Thyroid gland (tissue), 4 donors: Measurements from ENCODE around the gene SP4. TPM values are rescaled to one million over a fixed set of nuclear protein-coding genes. Genes with fewer than 3 reads are reported as not detected.

Source experiments
- DNase-seq, 2 donors: peaks; one replicate each; pipeline ENCODE4 v3.0.0-alpha.2; 2019
- H3K27ac ChIP-seq, 3 donors: fragments of 200-600 bp; sonication (generic); 1 replicate in 2 of 3; 2 replicates in 1 of 3; pipeline ENCODE4 v1.5.1; 2016 to 2019; ENCODE audit warnings: mild to moderate bottlenecking in 1 of 3, moderate library complexity in 1 of 3
- H3K27me3 ChIP-seq: fragments of 200-600 bp; sonication (generic); one replicate; pipeline ENCODE4 v1.5.1; 2019
- H3K36me3 ChIP-seq, 2 donors: fragments of 200-600 bp; sonication (generic); one replicate each; pipeline ENCODE4 v1.5.1; 2016 to 2019
- H3K4me1 ChIP-seq, 2 donors: fragments of 200-600 bp; sonication (generic); one replicate each; pipeline ENCODE4 v1.5.1; 2017 to 2019
- H3K4me3 ChIP-seq, 3 donors: fragments of 200-600 bp; sonication (generic); replicated peaks in 1 of 3; 1 replicate in 2 of 3; 2 replicates in 1 of 3; pipeline ENCODE4 v1.5.1; 2016; ENCODE audit warnings: mild to moderate bottlenecking in 1 of 3
- H3K9me3 ChIP-seq: fragments of 200-600 bp; sonication (generic); one replicate; pipeline ENCODE4 v1.5.1; 2017
- POLR2A ChIP-seq, 2 donors: fragments of 450-650 bp; IDR thresholded peaks; one replicate each; pipeline ENCODE4 v1.6.1; 2017; ENCODE audit warnings: antibody characterized with exemption in 2 of 2, mild to moderate bottlenecking in 2 of 2, moderate library complexity in 1 of 2
- WGBS, 2 donors: methylation state at CpG; one replicate each; pipeline ENCODE4 v1.1.5; 2017; 5-methylcytosine and 5-hydroxymethylcytosine counted together
- intact Hi-C: fragments of 100-400 bp; cut with DNase I; formaldehyde crosslinking; loops from one replicate; pipeline ENCODE4 v1.15.1; 2023
- total RNA-seq, 4 donors: library from RNA; depleted of rRNA; stranded (reverse); fragments of >200 nt; gene quantifications; one replicate each; pipeline ENCODE4 v1.2.3, GENCODE V29; 2016
- TF ChIP-seq, protein P1 (sequence below), 6 experiments: fragments of 200-600 bp in 3 of 6; fragments of 450-650 bp in 3 of 6; sonication (generic) in 3 of 6; IDR thresholded peaks; one replicate each; pipeline ENCODE4 v1.5.1; 2016 to 2019; ENCODE audit warnings: antibody characterized with exemption in 6 of 6, mild to moderate bottlenecking in 2 of 6, inconsistent platforms in 1 of 6, moderate library complexity in 1 of 6

SP4 gene
- total RNA-seq, 4 donors from 2014 or later = 16.9 to 33.8 (median 23.9) TPM

DNA sequence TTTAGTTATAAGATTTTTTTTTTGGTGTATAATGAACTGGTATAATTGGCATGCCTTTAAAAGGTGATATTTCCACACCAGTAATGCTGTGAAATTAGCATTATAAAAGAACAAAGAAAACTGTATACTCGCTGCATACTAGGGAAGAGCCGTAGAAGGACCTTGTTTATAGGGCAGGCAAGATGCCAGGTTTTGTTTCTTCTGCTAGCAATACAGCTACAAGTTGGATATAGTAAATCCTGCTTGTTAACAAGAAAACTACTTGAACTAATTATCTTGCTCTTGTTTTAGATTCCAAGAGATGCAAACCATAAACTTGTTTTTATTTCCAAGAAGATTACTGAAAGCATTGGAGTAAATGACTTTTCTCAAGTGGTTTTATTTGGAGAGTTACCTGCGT, 116.8 kb downstream of the SP4 start:
- no peaks in the 10 kb centered on the region for H3K27me3 ChIP-seq
- 40 to 59% methylated on average over 3 of the region's 3 CpGs for WGBS, 2 donors

DNA sequence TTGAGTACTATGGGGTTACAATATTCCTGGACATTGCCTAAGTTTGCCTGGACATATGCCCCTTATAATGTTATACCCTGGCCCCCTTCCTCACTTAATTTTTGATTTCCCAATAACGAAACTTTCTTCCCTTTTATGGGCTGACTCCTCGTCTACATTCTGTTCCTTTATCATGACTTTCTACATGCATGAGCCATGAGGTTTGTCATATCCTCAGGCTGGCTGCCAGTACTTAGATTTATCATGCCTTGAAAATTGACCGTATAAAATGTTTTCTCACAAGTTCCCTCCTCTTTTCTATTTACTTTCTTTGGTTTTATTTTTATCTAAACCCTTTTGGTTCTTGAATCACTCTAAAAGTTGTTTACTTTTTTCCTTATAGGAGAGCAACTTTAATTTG, 119.6 kb downstream of the SP4 start:
- TF ChIP-seq, protein P1, sequence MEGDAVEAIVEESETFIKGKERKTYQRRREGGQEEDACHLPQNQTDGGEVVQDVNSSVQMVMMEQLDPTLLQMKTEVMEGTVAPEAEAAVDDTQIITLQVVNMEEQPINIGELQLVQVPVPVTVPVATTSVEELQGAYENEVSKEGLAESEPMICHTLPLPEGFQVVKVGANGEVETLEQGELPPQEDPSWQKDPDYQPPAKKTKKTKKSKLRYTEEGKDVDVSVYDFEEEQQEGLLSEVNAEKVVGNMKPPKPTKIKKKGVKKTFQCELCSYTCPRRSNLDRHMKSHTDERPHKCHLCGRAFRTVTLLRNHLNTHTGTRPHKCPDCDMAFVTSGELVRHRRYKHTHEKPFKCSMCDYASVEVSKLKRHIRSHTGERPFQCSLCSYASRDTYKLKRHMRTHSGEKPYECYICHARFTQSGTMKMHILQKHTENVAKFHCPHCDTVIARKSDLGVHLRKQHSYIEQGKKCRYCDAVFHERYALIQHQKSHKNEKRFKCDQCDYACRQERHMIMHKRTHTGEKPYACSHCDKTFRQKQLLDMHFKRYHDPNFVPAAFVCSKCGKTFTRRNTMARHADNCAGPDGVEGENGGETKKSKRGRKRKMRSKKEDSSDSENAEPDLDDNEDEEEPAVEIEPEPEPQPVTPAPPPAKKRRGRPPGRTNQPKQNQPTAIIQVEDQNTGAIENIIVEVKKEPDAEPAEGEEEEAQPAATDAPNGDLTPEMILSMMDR (IDR thresholded peaks at IDR 0.05) = no peak
- TF ChIP-seq POLR2A (IDR thresholded peaks at IDR 0.05) = no peak

More for the DNA sequence above, 116.8 kb downstream of the SP4 start:
- H3K36me3 ChIP-seq = no peaks in the 10 kb centered on the region
- H3K9me3 ChIP-seq = no peaks in the 10 kb centered on the region
- H3K4me1 ChIP-seq = peaks cover 0 to 3% of the 10 kb centered on the region in 2 donors
- no peak for DNase-seq
- H3K4me3 ChIP-seq = no peak overlapping the region
- intact Hi-C loops = no loop called here
- H3K27ac ChIP-seq = no peak overlapping the region
- TF ChIP-seq, protein P1 (IDR thresholded peaks at IDR 0.05) = no peak
- TF ChIP-seq POLR2A (IDR thresholded peaks at IDR 0.05) = no peak

DNA sequence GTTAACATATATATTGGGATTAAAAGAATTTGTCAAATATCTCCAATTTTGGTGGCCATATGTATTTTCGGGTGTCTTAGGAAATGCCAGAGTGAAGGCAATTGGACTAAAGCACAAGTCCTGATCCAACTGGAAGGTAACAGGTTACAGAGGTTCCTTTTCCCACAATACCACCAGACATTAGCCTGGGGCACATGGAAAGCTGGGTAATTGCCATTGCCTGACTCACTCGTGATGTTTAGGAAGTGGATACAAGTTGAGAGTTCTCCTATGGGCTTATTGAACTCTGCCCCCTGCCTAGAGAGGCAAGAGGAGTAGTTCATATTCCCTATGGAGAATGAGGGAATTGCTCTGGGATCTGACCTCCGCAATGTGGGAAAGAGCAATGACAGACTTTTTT, 120.6 kb downstream of the SP4 start:
- H3K36me3 ChIP-seq = no peaks in the 10 kb centered on the region
- no peaks in the 10 kb centered on the region for H3K9me3 ChIP-seq
- intact Hi-C loops = no loop called here
- TF ChIP-seq, protein P1 (IDR thresholded peaks at IDR 0.05) = no peak
- TF ChIP-seq POLR2A (IDR thresholded peaks at IDR 0.05) = no peak
- no peak for DNase-seq
- WGBS, 2 donors = 71 to 73% methylated on average over 3 of the region's 3 CpGs
- H3K4me3 ChIP-seq = no peak overlapping the region
- H3K4me1 ChIP-seq = peaks cover 0 to 4% of the 10 kb centered on the region in 2 donors
- H3K27me3 ChIP-seq = no peaks in the 10 kb centered on the region
- H3K27ac ChIP-seq = no peak overlapping the region

More for the DNA sequence above, 119.6 kb downstream of the SP4 start:
- H3K36me3 ChIP-seq = no peaks in the 10 kb centered on the region
- DNase-seq = no peak
- intact Hi-C loops = no loop called here
- 69 to 77% methylated on average over 3 of the region's 3 CpGs for WGBS, 2 donors
- H3K27ac ChIP-seq = no peak overlapping the region
- no peak overlapping the region for H3K4me3 ChIP-seq
- peaks cover 0 to 7% of the 10 kb centered on the region in 2 donors for H3K4me1 ChIP-seq
- no peaks in the 10 kb centered on the region for H3K9me3 ChIP-seq
- no peaks in the 10 kb centered on the region for H3K27me3 ChIP-seq

DNA sequence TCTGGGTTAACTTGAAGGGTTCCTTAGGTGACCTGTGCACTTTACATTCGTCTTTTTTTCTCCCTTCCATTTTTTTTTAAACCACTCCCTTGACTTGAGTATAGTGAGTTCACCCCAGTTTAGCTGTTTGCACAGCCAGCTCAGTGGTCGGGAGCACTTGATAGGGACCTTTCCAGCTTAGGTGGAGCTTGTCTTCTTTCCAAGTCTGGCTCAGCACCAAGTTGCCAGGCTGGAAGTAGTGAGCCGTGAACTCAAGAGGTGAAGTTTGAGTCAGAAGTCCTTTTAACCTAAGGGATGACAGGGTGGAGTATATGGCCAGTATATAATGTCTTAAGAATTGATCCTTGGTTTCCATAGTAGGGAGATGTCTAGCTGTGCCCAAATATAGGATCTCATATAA, 122.2 kb downstream of the SP4 start:
- H3K9me3 ChIP-seq = no peaks in the 10 kb centered on the region
- H3K4me1 ChIP-seq = peaks cover 0 to 4% of the 10 kb centered on the region in 2 donors
- no peak overlapping the region for H3K4me3 ChIP-seq
- no peaks in the 10 kb centered on the region for H3K36me3 ChIP-seq
- H3K27me3 ChIP-seq = no peaks in the 10 kb centered on the region
- intact Hi-C loops = no loop called here
- WGBS, 2 donors = 32 to 57% methylated on average over 3 of the region's 3 CpGs
- no peak for TF ChIP-seq POLR2A (IDR thresholded peaks at IDR 0.05)
- TF ChIP-seq, protein P1 (IDR thresholded peaks at IDR 0.05) = no peak
- DNase-seq = peak; percentile 41 to 76
- H3K27ac ChIP-seq = no peak overlapping the region

DNA sequence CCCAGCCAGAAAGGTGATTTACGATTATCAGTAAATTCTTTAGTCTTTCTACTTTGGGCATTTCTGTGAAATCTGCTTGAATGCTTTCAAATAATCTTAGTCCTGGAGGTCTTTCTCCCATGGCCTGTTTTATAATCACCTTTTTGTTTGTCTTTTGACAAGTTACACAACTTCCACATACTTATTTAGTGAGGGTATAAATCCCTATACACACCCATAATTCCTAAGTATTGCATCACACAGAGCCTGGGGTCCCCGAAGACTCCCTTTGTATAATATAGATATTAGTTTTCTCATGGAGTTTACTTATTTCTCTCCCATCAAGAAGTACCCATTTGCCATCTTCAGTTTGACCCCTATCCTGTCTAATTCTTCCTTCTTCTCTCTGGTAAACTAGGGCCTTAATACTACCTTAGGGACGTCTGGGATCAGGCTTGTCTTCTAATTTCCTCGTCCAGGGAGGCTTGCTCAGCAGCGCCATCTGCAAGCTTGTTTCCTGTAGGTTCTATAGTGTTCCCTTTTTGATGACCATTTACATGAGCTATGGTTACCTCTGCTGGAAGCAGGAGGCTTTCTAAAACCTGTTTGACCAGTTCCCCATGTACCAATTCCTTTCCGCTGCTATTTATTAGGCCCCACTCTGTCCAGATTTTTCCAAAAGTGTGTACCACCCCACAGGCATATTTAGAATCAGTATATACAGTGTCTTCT, 123.1 kb downstream of the SP4 start:
- Histone ChIP-seq H3K9me3 (no peaks in the 10 kb centered on the region), H3K27ac (no peak overlapping the region), H3K27me3 (no peaks in the 10 kb centered on the region), H3K4me1 (peaks cover 0 to 4% of the 10 kb centered on the region in 2 donors), H3K4me3 (no peak overlapping the region), H3K36me3 (no peaks in the 10 kb centered on the region)
- intact Hi-C loops = no loop called here
- DNase-seq = no peak
- WGBS, 2 donors = 59 to 68% methylated on average over 6 of the region's 6 CpGs
- TF ChIP-seq, protein P1 (IDR thresholded peaks at IDR 0.05) = no peak
- TF ChIP-seq POLR2A (IDR thresholded peaks at IDR 0.05) = no peak
